PC-9 (cell line): ENCODE measurements around the gene NSUN6.

ENCODE experiments used
- CTCF ChIP-seq: fragments of 200-600 bp; sonication (generic); conservative IDR thresholded peaks from 2 replicates; pipeline ENCODE4 v1.6.1; 2017; ENCODE audit warnings: mixed run types, antibody characterized with exemption, mild to moderate bottlenecking, moderate library complexity
- EZH2 ChIP-seq: fragments of 200-600 bp; sonication (generic); IDR thresholded peaks from 2 replicates; pipeline ENCODE4 v1.8.0; 2017; ENCODE audit warnings: antibody characterized with exemption, low read depth

- TF ChIP-seq CTCF (no peak), EZH2 (no peak)
These were observed 117.5 kb downstream of the NSUN6 start for GRCh38 chr10:18533896-18534295.
